OCI-LY7 (cell line): Measurements from ENCODE around the gene HEPACAM. TPM values are rescaled to one million over a fixed set of nuclear protein-coding genes. Genes with fewer than 3 reads are reported as not detected.

ENCODE experiments used
- BruUV-seq: library from RNA; stranded (reverse); fragments of 400-500 nt; replicated peaks from 2 replicates; lab custom pipeline; 2021; lab: Mats Ljungman, UMichigan
- CTCF ChIA-PET: fragments of 300-600 bp; sonication (Branson Sonifier 250); formaldehyde crosslinking; loops from one replicate; lab custom pipeline; 2022; ENCODE audit warnings: antibody characterized with exemption; ENCODE audit not compliant: unreplicated experiment; lab: Charles Lee
- POLR2A ChIA-PET: fragments of 300-600 bp; sonication (Branson Sonifier 250); formaldehyde crosslinking; loops from one replicate; lab custom pipeline; 2022; ENCODE audit warnings: antibody characterized with exemption; lab: Charles Lee
- DNase-seq: peaks from one replicate; pipeline ENCODE4 v3.0.0-alpha.2; 2015; ENCODE audit warnings: low spot score
- H2AFZ ChIP-seq: fragments of 200-600 bp; sonication (generic), shearing (Covaris generic); 2 replicates; pipeline ENCODE4 v1.6.1; 2014; ENCODE audit warnings: mild to moderate bottlenecking, antibody characterized with exemption, low read length, moderate library complexity
- H3K27ac ChIP-seq: fragments of 200-600 bp; sonication (generic); 2 replicates; pipeline ENCODE4 v1.5.1; 2014; ENCODE audit warnings: mixed run types, low read depth, mild to moderate bottlenecking, moderate library complexity, low read length, inconsistent platforms; ENCODE audit not compliant: poor library complexity, severe bottlenecking
- H3K36me3 ChIP-seq: fragments of 200-600 bp; sonication (generic); 2 replicates; pipeline ENCODE4 v1.6.1; 2014; ENCODE audit warnings: mild to moderate bottlenecking, antibody characterized with exemption, low read length, moderate library complexity, mixed read lengths; ENCODE audit not compliant: insufficient read depth
- H3K4me1 ChIP-seq: fragments of 200-600 bp; sonication (generic); 2 replicates; pipeline ENCODE4 v1.5.1; 2014; ENCODE audit warnings: mild to moderate bottlenecking, low read length; ENCODE audit not compliant: insufficient read depth, poor library complexity, severe bottlenecking
- H3K4me2 ChIP-seq: fragments of 200-600 bp; sonication (generic); 2 replicates; pipeline ENCODE4 v1.6.1; 2014; ENCODE audit warnings: mild to moderate bottlenecking, low read length
- H3K4me3 ChIP-seq: fragments of 200-600 bp; sonication (generic); 2 replicates; pipeline ENCODE4 v1.5.1; 2014; ENCODE audit warnings: mild to moderate bottlenecking, low read depth, low read length; ENCODE audit not compliant: poor library complexity, severe bottlenecking
- H3K79me2 ChIP-seq: fragments of 200-600 bp; sonication (generic); 2 replicates; pipeline ENCODE4 v1.6.1; 2016; ENCODE audit warnings: low read depth, mild to moderate bottlenecking, low read length, moderate library complexity, mixed read lengths; ENCODE audit not compliant: insufficient read depth
- H3K9me2 ChIP-seq: fragments of 200-600 bp; sonication (generic); 2 replicates; pipeline ENCODE4 v1.6.1; 2016; ENCODE audit warnings: mild to moderate bottlenecking, low read length, mixed read lengths; ENCODE audit not compliant: insufficient read depth
- H3K9me3 ChIP-seq: fragments of 200-600 bp; sonication (generic); 2 replicates; pipeline ENCODE4 v1.6.1; 2014; ENCODE audit warnings: mild to moderate bottlenecking, mixed run types, low read length, mixed read lengths
- H4K20me1 ChIP-seq: fragments of 200-600 bp; sonication (generic); 2 replicates; pipeline ENCODE4 v1.6.1; 2014; ENCODE audit warnings: mild to moderate bottlenecking, antibody characterized with exemption, low read length, moderate library complexity, mixed read lengths; ENCODE audit not compliant: insufficient read depth
- CTCF ChIP-seq: fragments of 200-600 bp; sonication (generic); conservative IDR thresholded peaks from 2 replicates; pipeline ENCODE4 v1.5.1; 2014; ENCODE audit warnings: mild to moderate bottlenecking, antibody characterized with exemption, low read length, moderate library complexity, mixed read lengths
- EZH2phosphoT487 ChIP-seq: fragments of 200-600 bp; sonication (generic); IDR thresholded peaks from 2 replicates; pipeline ENCODE4 v1.6.1; 2018; ENCODE audit warnings: low read depth, borderline replicate concordance, mild to moderate bottlenecking, mixed run types, antibody characterized with exemption, low read length, moderate library complexity, mixed read lengths
- intact Hi-C: fragments of 100-400 bp; cut with micrococcal nuclease; formaldehyde crosslinking; loops from one replicate; pipeline ENCODE4 v1.10.0; 2022; ENCODE audit not compliant: unreplicated experiment
- total RNA-seq, 2 experiments: library from RNA; depleted of rRNA in 1 of 2; stranded (reverse); fragments of >200 nt in 1 of 2; shearing (Covaris generic) in 1 of 2; gene quantifications; 2 replicates each; pipeline ENCODE4 v1.2.3, GENCODE V29; 2014 to 2022

HEPACAM gene
- total RNA-seq, 2 experiments from 2014 or later: not detected

GRCh38 chr11:124983674-124984511 lies 48.0 kb upstream of the HEPACAM start:
- BruUV-seq: no TSS peak
- POLR2A ChIA-PET: no interaction called here
- peaks cover 20% of the 10 kb centered on the region for H3K36me3 ChIP-seq

GRCh38 chr11:124982043-124982442 lies 46.2 kb upstream of the HEPACAM start:
- Histone ChIP-seq H3K4me2 (no peak overlapping the region), H3K36me3 (peaks cover 12% of the 10 kb centered on the region), H3K79me2 (no peaks in the 10 kb centered on the region), H3K4me3 (no peak overlapping the region), H4K20me1 (no peaks in the 10 kb centered on the region), H3K9me3 (no peaks in the 10 kb centered on the region), H2AFZ (no peak overlapping the region), H3K4me1 (no peaks in the 10 kb centered on the region), H3K27ac (no peak overlapping the region), H3K9me2 (no peaks in the 10 kb centered on the region)
- CTCF ChIA-PET: no interaction called here
- POLR2A ChIA-PET: interaction anchor here (0.7 kb wide), 1 partner anchor 10 kb away, joined by 3 read pairs; no protein-coding TSS in a partner anchor
- no peak for TF ChIP-seq EZH2phosphoT487
- no TSS peak for BruUV-seq
- no peak for DNase-seq
- intact Hi-C loops: no loop called here

More at GRCh38 chr11:124983674-124984511, 48.0 kb upstream of the HEPACAM start:
- no peaks in the 10 kb centered on the region for H3K4me1 ChIP-seq
- no peaks in the 10 kb centered on the region for H3K9me2 ChIP-seq
- TF ChIP-seq EZH2phosphoT487 (no peak), CTCF (no peak)
- H3K4me2 ChIP-seq: no peak overlapping the region
- no peaks in the 10 kb centered on the region for H3K79me2 ChIP-seq
- DNase-seq: no peak
- no peak overlapping the region for H3K27ac ChIP-seq
- H2AFZ ChIP-seq: no peak overlapping the region
- no peaks in the 10 kb centered on the region for H3K9me3 ChIP-seq
- CTCF ChIA-PET: no interaction called here
- H3K4me3 ChIP-seq: no peak overlapping the region
- intact Hi-C loops: no loop called here
- no peaks in the 10 kb centered on the region for H4K20me1 ChIP-seq

- Histone ChIP-seq H3K9me2 (no peaks in the 10 kb centered on the region), H3K4me1 (no peaks in the 10 kb centered on the region), H4K20me1 (no peaks in the 10 kb centered on the region), H2AFZ (no peak overlapping the region), H3K4me3 (no peak overlapping the region), H3K27ac (no peak overlapping the region), H3K4me2 (no peak overlapping the region), H3K36me3 (peaks cover 9% of the 10 kb centered on the region), H3K79me2 (no peaks in the 10 kb centered on the region), H3K9me3 (no peaks in the 10 kb centered on the region)
- no TSS peak for BruUV-seq
- CTCF ChIA-PET: no interaction called here
- TF ChIP-seq CTCF (no peak), EZH2phosphoT487 (no peak)
- POLR2A ChIA-PET: no interaction called here
- intact Hi-C loops: no loop called here
- DNase-seq: no peak
These were observed 42.5 kb upstream of the HEPACAM start for GRCh38 chr11:124978316-124978715.
